K562 (cell line): ENCODE results near the gene RTN4. TPM values are rescaled to one million over a fixed set of nuclear protein-coding genes. Genes with fewer than 3 reads are reported as not detected.
A peak's percentile ranks its signal among the peaks of the same experiment; 100 is the strongest.

ENCODE experiments used
- CHAMP1 ChIP-seq: fragments of 450-650 bp; IDR thresholded peaks from 2 replicates; pipeline ENCODE4 v1.6.1; 2016; ENCODE audit warnings: mild to moderate bottlenecking
- DMBX1 ChIP-seq: fragments of 250-450 bp; sonication (Bioruptor Pico); IDR thresholded peaks from 2 replicates; pipeline ENCODE4 v1.8.0; 2022; ENCODE audit warnings: inconsistent platforms, mild to moderate bottlenecking, moderate library complexity, borderline replicate concordance
- ZBTB40 ChIP-seq, 2 experiments: fragments of 450-650 bp in 1 of 2; sonication (generic) in 1 of 2; formaldehyde crosslinking in 1 of 2; IDR thresholded peaks; 2 replicates each; pipeline versions ENCODE4 v1.7.1 to v1.9.0; 2016 to 2022; ENCODE audit warnings: inconsistent platforms in 1 of 2, mild to moderate bottlenecking in 1 of 2, missing genetic modification reagents in 1 of 2
- polyA plus RNA-seq, 8 experiments: library from polyadenylated mRNA; depleted of rRNA in 4 of 8; stranded (reverse) in 5 of 8; unstranded in 3 of 8; fragments of >200 nt; fragmentation: Nextera tagmentation in 2 of 8; fragmentation: Illumina TruSeq in 1 of 8; extraction: Ambion mirVana in 2 of 8; extraction: Trizol in 1 of 8; gene quantifications; 2 replicates each; pipeline versions ENCODE4 v1.2.1 to v1.2.3, GENCODE V29; 2011 to 2014; ENCODE audit warnings: inconsistent platforms in 1 of 8, missing spikeins in 1 of 8
- total RNA-seq, 7 experiments: library from RNA; depleted of rRNA in 6 of 7; stranded (reverse); fragments of >200 nt in 6 of 7; fragmentation: Illumina TruSeq in 2 of 7; extraction: Trizol in 2 of 7; gene quantifications; 2 replicates each; pipeline versions ENCODE4 v1.2.1 to v1.2.3, GENCODE V29; 2011 to 2021; ENCODE audit warnings: low replicate concordance in 1 of 7
- TF ChIP-seq, protein P1 (sequence below), 2 experiments: fragments of 150-350 bp in 1 of 2; IDR thresholded peaks; 2 replicates each; pipeline ENCODE4 v1.6.1; 2012 to 2016; ENCODE audit warnings: low read depth in 2 of 2, low read length in 2 of 2, mild to moderate bottlenecking in 1 of 2, moderate library complexity in 1 of 2
- TF ChIP-seq, protein P2 (sequence below), 2 experiments: fragments of 450-650 bp; IDR thresholded peaks; 2 replicates each; pipeline ENCODE4 v1.6.1; 2018; ENCODE audit warnings: mild to moderate bottlenecking in 2 of 2, low read depth in 1 of 2; ENCODE audit not compliant: partially characterized antibody in 2 of 2

RTN4 gene
- total and polyA plus RNA-seq, 9 of the 15 experiments (the other 6 are each of a cell fraction or from before 2014, with no cell fraction given), result 73.0 to 248 (median 116) TPM

DNA sequence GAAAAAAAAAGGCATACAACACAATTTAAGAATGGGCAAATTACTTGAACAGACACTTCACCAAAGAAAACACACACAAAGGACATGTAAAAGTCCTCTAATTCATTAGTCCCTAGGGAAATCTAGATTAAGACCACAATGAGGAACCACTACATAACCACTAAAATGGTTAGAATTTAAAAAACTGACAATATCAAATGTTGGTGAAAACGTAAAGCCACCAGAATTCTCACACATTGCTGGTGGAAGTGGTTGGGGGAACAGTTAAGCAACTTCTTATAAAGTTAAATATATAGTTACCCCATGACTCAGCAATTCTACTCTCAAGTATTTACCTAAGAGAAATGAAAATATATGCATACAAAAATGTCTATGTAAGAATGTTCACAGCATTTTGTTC, 11.8 kb downstream of the RTN4 start (continued):
- TF ChIP-seq, protein P1, sequence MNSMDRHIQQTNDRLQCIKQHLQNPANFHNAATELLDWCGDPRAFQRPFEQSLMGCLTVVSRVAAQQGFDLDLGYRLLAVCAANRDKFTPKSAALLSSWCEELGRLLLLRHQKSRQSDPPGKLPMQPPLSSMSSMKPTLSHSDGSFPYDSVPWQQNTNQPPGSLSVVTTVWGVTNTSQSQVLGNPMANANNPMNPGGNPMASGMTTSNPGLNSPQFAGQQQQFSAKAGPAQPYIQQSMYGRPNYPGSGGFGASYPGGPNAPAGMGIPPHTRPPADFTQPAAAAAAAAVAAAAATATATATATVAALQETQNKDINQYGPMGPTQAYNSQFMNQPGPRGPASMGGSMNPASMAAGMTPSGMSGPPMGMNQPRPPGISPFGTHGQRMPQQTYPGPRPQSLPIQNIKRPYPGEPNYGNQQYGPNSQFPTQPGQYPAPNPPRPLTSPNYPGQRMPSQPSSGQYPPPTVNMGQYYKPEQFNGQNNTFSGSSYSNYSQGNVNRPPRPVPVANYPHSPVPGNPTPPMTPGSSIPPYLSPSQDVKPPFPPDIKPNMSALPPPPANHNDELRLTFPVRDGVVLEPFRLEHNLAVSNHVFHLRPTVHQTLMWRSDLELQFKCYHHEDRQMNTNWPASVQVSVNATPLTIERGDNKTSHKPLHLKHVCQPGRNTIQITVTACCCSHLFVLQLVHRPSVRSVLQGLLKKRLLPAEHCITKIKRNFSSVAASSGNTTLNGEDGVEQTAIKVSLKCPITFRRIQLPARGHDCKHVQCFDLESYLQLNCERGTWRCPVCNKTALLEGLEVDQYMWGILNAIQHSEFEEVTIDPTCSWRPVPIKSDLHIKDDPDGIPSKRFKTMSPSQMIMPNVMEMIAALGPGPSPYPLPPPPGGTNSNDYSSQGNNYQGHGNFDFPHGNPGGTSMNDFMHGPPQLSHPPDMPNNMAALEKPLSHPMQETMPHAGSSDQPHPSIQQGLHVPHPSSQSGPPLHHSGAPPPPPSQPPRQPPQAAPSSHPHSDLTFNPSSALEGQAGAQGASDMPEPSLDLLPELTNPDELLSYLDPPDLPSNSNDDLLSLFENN (IDR thresholded peaks at IDR 0.05; ENCODE audit: low read depth in 2 of 2, low read length in 2 of 2), result no peak
- peak; percentile 43; the same call in 1 of the 2 replicates for TF ChIP-seq CHAMP1
- TF ChIP-seq ZBTB40 (IDR thresholded peaks at IDR 0.05), result 0 out of 2 replicates have a peak, but pooled peaks have one; percentile 29
- TF ChIP-seq ZBTB40 (CRISPR knock-in tag; IDR thresholded peaks at IDR 0.05), result no peak
- no peak for TF ChIP-seq DMBX1 (CRISPR knock-in tag)
- TF ChIP-seq, protein P2, sequence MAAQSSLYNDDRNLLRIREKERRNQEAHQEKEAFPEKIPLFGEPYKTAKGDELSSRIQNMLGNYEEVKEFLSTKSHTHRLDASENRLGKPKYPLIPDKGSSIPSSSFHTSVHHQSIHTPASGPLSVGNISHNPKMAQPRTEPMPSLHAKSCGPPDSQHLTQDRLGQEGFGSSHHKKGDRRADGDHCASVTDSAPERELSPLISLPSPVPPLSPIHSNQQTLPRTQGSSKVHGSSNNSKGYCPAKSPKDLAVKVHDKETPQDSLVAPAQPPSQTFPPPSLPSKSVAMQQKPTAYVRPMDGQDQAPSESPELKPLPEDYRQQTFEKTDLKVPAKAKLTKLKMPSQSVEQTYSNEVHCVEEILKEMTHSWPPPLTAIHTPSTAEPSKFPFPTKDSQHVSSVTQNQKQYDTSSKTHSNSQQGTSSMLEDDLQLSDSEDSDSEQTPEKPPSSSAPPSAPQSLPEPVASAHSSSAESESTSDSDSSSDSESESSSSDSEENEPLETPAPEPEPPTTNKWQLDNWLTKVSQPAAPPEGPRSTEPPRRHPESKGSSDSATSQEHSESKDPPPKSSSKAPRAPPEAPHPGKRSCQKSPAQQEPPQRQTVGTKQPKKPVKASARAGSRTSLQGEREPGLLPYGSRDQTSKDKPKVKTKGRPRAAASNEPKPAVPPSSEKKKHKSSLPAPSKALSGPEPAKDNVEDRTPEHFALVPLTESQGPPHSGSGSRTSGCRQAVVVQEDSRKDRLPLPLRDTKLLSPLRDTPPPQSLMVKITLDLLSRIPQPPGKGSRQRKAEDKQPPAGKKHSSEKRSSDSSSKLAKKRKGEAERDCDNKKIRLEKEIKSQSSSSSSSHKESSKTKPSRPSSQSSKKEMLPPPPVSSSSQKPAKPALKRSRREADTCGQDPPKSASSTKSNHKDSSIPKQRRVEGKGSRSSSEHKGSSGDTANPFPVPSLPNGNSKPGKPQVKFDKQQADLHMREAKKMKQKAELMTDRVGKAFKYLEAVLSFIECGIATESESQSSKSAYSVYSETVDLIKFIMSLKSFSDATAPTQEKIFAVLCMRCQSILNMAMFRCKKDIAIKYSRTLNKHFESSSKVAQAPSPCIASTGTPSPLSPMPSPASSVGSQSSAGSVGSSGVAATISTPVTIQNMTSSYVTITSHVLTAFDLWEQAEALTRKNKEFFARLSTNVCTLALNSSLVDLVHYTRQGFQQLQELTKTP (IDR thresholded peaks at IDR 0.05; ENCODE audit: low read depth in 1 of 2, partially characterized antibody in 2 of 2), result peak in 1 of 2 experiments; percentile 99
